K562 (cell line): ENCODE results near the gene SLC35D3. TPM values are rescaled to one million over a fixed set of nuclear protein-coding genes. Genes with fewer than 3 reads are reported as not detected.

ENCODE experiments used
- ATAC-seq: fragments of 200-7000 bp; cut with Tn5 transposase; 3 replicates; pipeline ENCODE4 v1.9.1; 2020; ENCODE audit warnings: moderate library complexity
- BruUV-seq: library from RNA; stranded (reverse); fragments of 400-500 nt; replicated peaks from 2 replicates; lab custom pipeline; 2021; lab: Mats Ljungman, UMichigan
- CTCF ChIA-PET: fragments of 300-600 bp; formaldehyde crosslinking; extraction: SDS; loops from one replicate; lab custom pipeline; 2021; ENCODE audit warnings: low intra/inter-chr PET ratio; lab: Yijun Ruan, JAX
- POLR2A ChIA-PET: fragments of 300-600, 350-650 bp; sonication (Branson Sonifier 250); formaldehyde crosslinking; extraction: SDS; loops from one replicate; lab custom pipeline; 2021; ENCODE audit warnings: antibody characterized with exemption, inconsistent platforms; lab: Yijun Ruan, JAX
- DNase-seq, 4 experiments: peaks; one replicate each; pipeline versions ENCODE4 v3.0.0 to v3.0.0-alpha.2; 2011 to 2018; ENCODE audit warnings: low spot score in 3 of 4, mixed read lengths in 3 of 4; ENCODE audit errors: extremely low read depth in 1 of 4
- FAIRE-seq: peaks from 2 replicates; lab custom pipeline; 2011; peaks lifted over from hg19 to GRCh38; lab: Jason Lieb, UNC
- H2AFZ ChIP-seq: 2 replicates; pipeline ENCODE4 v1.6.0; 2011; ENCODE audit warnings: low read depth, low read length, control low read depth, inconsistent platforms
- H3K27ac ChIP-seq: fragments of 200-600 bp; 3 replicates; pipeline ENCODE4 v1.8.0; 2011; ENCODE audit warnings: low read depth, mild to moderate bottlenecking, control low read depth, inconsistent platforms, low read length, moderate library complexity, mixed read lengths; ENCODE audit errors: extremely low read depth
- H3K27me3 ChIP-seq, 2 experiments: fragments of 300-600 bp in 1 of 2; 2 replicates in 1 of 2; 3 replicates in 1 of 2; pipeline versions ENCODE4 v1.6.0 to v1.8.0; 2011; ENCODE audit warnings: inconsistent platforms in 2 of 2, low read length in 2 of 2, mild to moderate bottlenecking in 1 of 2, mixed read lengths in 1 of 2, moderate library complexity in 1 of 2; ENCODE audit not compliant: control insufficient read depth in 2 of 2, insufficient read depth in 2 of 2
- H3K36me3 ChIP-seq: fragments of 300-600 bp; 3 replicates; pipeline ENCODE4 v1.8.0; 2011; ENCODE audit warnings: mild to moderate bottlenecking, low read length, inconsistent platforms; ENCODE audit not compliant: control insufficient read depth, insufficient read depth
- H3K4me1 ChIP-seq, 2 experiments: fragments of 200-600 bp in 1 of 2; replicated peaks in 1 of 2; 2 replicates in 1 of 2; 3 replicates in 1 of 2; pipeline versions ENCODE4 v1.5.1 to v1.8.0; 2011; ENCODE audit warnings: inconsistent platforms in 2 of 2, low read length in 2 of 2, mild to moderate bottlenecking in 1 of 2, mixed read lengths in 1 of 2, moderate library complexity in 1 of 2; ENCODE audit not compliant: control insufficient read depth in 2 of 2, insufficient read depth in 2 of 2
- H3K4me2 ChIP-seq: 2 replicates; pipeline ENCODE4 v1.6.1; 2011; ENCODE audit warnings: low read length, control low read depth, inconsistent platforms, mixed read lengths; ENCODE audit not compliant: insufficient read depth
- H3K4me3 ChIP-seq: fragments of 200-600 bp; sonication (generic), shearing (Covaris generic); 2 replicates; pipeline ENCODE4 v1.5.1; 2016; ENCODE audit warnings: control low read depth, inconsistent platforms
- H3K79me2 ChIP-seq: fragments of 200-600 bp; 3 replicates; pipeline ENCODE4 v1.8.0; 2011; ENCODE audit warnings: low read length, inconsistent platforms; ENCODE audit not compliant: control insufficient read depth, insufficient read depth
- H3K9ac ChIP-seq, 2 experiments: 2 replicates each; pipeline versions ENCODE4 v1.6.0 to v1.6.1; 2011; ENCODE audit warnings: low read depth in 2 of 2, low read length in 2 of 2, control low read depth in 1 of 2, inconsistent platforms in 1 of 2, mild to moderate bottlenecking in 1 of 2, mixed read lengths in 1 of 2; ENCODE audit not compliant: insufficient read depth in 1 of 2
- H3K9me1 ChIP-seq: one replicate; pipeline ENCODE4 v1.6.0; 2011; ENCODE audit warnings: inconsistent platforms, mild to moderate bottlenecking, low read length, moderate library complexity; ENCODE audit not compliant: control insufficient read depth, insufficient read depth
- H3K9me3 ChIP-seq: replicated peaks from 2 replicates; pipeline ENCODE4 v1.5.1; 2011; ENCODE audit warnings: low read depth, low read length, inconsistent platforms; ENCODE audit not compliant: control insufficient read depth, insufficient read depth
- H4K20me1 ChIP-seq: replicated peaks from 2 replicates; pipeline ENCODE4 v1.6.1; 2011; ENCODE audit warnings: low read length, inconsistent platforms, mixed read lengths; ENCODE audit not compliant: control insufficient read depth, insufficient read depth
- BMI1 ChIP-seq: fragments of 150-350 bp; IDR thresholded peaks from 2 replicates; pipeline ENCODE4 v1.6.1; 2014; ENCODE audit warnings: low read length
- CREB3L1 ChIP-seq: fragments of 450-650 bp; IDR thresholded peaks from 2 replicates; pipeline ENCODE4 v1.6.1; 2014; ENCODE audit warnings: low read depth, mild to moderate bottlenecking, moderate library complexity, borderline replicate concordance
- HDAC2 ChIP-seq: fragments of 450-650 bp; IDR thresholded peaks from 2 replicates; pipeline ENCODE4 v1.6.1; 2016; ENCODE audit warnings: mild to moderate bottlenecking
- NFXL1 ChIP-seq: fragments of 450-650 bp; formaldehyde crosslinking; IDR thresholded peaks from 2 replicates; pipeline ENCODE4 v1.4.0; 2021; ENCODE audit warnings: mild to moderate bottlenecking
- PTRF ChIP-seq: fragments of 450-650 bp; IDR thresholded peaks from 2 replicates; pipeline ENCODE4 v1.6.1; 2016; ENCODE audit warnings: mild to moderate bottlenecking, missing genetic modification characterization, missing compliant biosample characterization
- RBFOX2 ChIP-seq: fragments of 200-400 bp; formaldehyde crosslinking; IDR thresholded peaks from 2 replicates; pipeline ENCODE4 v1.6.1; 2017; ENCODE audit warnings: low read depth, mild to moderate bottlenecking, low read length, moderate library complexity
- SMAD4 ChIP-seq: fragments of 250-450 bp; sonication (Bioruptor Pico); conservative IDR thresholded peaks from 2 replicates; pipeline ENCODE4 v1.8.0; 2021; ENCODE audit warnings: inconsistent platforms, mild to moderate bottlenecking, moderate library complexity
- SRSF3 ChIP-seq: fragments of 200-400 bp; formaldehyde crosslinking; IDR thresholded peaks from 2 replicates; pipeline ENCODE4 v1.6.1; 2016; ENCODE audit warnings: mild to moderate bottlenecking, low read length, moderate library complexity; ENCODE audit not compliant: insufficient read depth
- TOE1 ChIP-seq, 2 experiments: fragments of 450-650 bp in 1 of 2; sonication (generic) in 1 of 2; formaldehyde crosslinking in 1 of 2; IDR thresholded peaks; 2 replicates each; pipeline versions ENCODE4 v1.7.1 to v1.8.0; 2016 to 2022; ENCODE audit warnings: borderline replicate concordance in 2 of 2, mild to moderate bottlenecking in 2 of 2, antibody characterized with exemption in 1 of 2, inconsistent platforms in 1 of 2, low read depth in 1 of 2, missing genetic modification reagents in 1 of 2, moderate library complexity in 1 of 2
- UBTF ChIP-seq, 2 experiments: IDR thresholded peaks; 2 replicates each; pipeline ENCODE4 v1.6.1; 2012; ENCODE audit warnings: improper control_type of control experiment in 2 of 2, low read depth in 2 of 2, low read length in 2 of 2, borderline replicate concordance in 1 of 2
- ZBTB17 ChIP-seq: fragments of 450-650 bp; formaldehyde crosslinking; IDR thresholded peaks from 2 replicates; pipeline ENCODE4 v1.4.0; 2020; ENCODE audit warnings: mild to moderate bottlenecking
- ZNF134 ChIP-seq: fragments of 250-450 bp; sonication (Bioruptor Pico); conservative IDR thresholded peaks from 2 replicates; pipeline ENCODE4 v1.4.0; 2020
- ZNF583 ChIP-seq: fragments of 250-450 bp; sonication (Bioruptor Pico); IDR thresholded peaks from 2 replicates; pipeline ENCODE4 v1.4.0; 2020
- ZNF780A ChIP-seq: fragments of 250-450 bp; sonication (Bioruptor Pico); IDR thresholded peaks from 2 replicates; pipeline ENCODE4 v1.5.0; 2021; ENCODE audit warnings: mild to moderate bottlenecking
- whole genome bisulfite sequencing: fragments of 100-300 bp; shearing (Covaris generic); methylation state at CpG from one replicate; pipeline ENCODE4 v1.1.6; 2016; ENCODE audit warnings: low coverage, mixed read lengths; ENCODE audit not compliant: insufficient coverage; ENCODE audit errors: missing lambda C conversion rate; 5-methylcytosine and 5-hydroxymethylcytosine counted together
- in situ Hi-C: fragments of 300-500 bp; cut with MboI; formaldehyde crosslinking; loops from 4 replicates; pipeline ENCODE4 v1.15.0; 2018; ENCODE audit warnings: inconsistent platforms, mixed read lengths
- intact Hi-C: fragments of 100-400 bp; cut with micrococcal nuclease; formaldehyde crosslinking; loops from 2 replicates; pipeline ENCODE4 v1.14.2; 2022
- polyA plus RNA-seq, 8 experiments: library from polyadenylated mRNA; depleted of rRNA in 4 of 8; stranded (reverse) in 5 of 8; unstranded in 3 of 8; fragments of >200 nt; fragmentation: Nextera tagmentation in 2 of 8; fragmentation: Illumina TruSeq in 1 of 8; extraction: Ambion mirVana in 2 of 8; extraction: Trizol in 1 of 8; gene quantifications; 2 replicates each; pipeline versions ENCODE4 v1.2.1 to v1.2.3, GENCODE V29; 2011 to 2014; ENCODE audit warnings: inconsistent platforms in 1 of 8, missing spikeins in 1 of 8
- total RNA-seq, 7 experiments: library from RNA; depleted of rRNA in 6 of 7; stranded (reverse); fragments of >200 nt in 6 of 7; fragmentation: Illumina TruSeq in 2 of 7; extraction: Trizol in 2 of 7; gene quantifications; 2 replicates each; pipeline versions ENCODE4 v1.2.1 to v1.2.3, GENCODE V29; 2011 to 2021; ENCODE audit warnings: low replicate concordance in 1 of 7

SLC35D3 gene
- total and polyA plus RNA-seq, 9 of the 15 experiments (the other 6 are each of a cell fraction or from before 2014, with no cell fraction given), result not detected

GRCh38 chr6:136923954-136924673 lies 2.0 kb downstream of the SLC35D3 start:
- Histone ChIP-seq H2AFZ (no peak overlapping the region), H3K27ac (no peak overlapping the region), H3K4me3 (no peak overlapping the region), H3K79me2 (no peaks in the 10 kb centered on the region), H3K9me1 (no peaks in the 10 kb centered on the region), H3K9ac (no peak overlapping the region), H3K4me2 (no peak overlapping the region), H3K27me3 (peaks cover 7 to 45% of the 10 kb centered on the region in 2 experiments; a peak in 3 of 5 replicates), H3K9me3 (no peaks in the 10 kb centered on the region), H3K36me3 (no peaks in the 10 kb centered on the region), H3K4me1 (peaks cover 0 to 31% of the 10 kb centered on the region in 2 experiments; a peak in 2 of 5 replicates), H4K20me1 (no peaks in the 10 kb centered on the region)
- POLR2A ChIA-PET, result no interaction called here
- ATAC-seq (no peak), FAIRE-seq (no peak), DNase-seq (no peak)
- in situ Hi-C loops, result no loop called here
- 41% methylated on average over 40 of the region's 40 CpGs for WGBS
- CTCF ChIA-PET, result no interaction called here
- intact Hi-C loops, result loop anchor here (10.0 kb wide), 2 partner anchors 339 to 369 kb away; partner anchors contain the start of gene MAP7
- BruUV-seq, result no TSS peak
- TF ChIP-seq SMAD4, result no peak
- TF ChIP-seq UBTF (IDR thresholded peaks at IDR 0.05; ENCODE audit: borderline replicate concordance in 1 of 2, low read depth in 2 of 2, low read length in 2 of 2), result no peak
- TF ChIP-seq ZNF780A (CRISPR knock-in tag), result no peak
- TF ChIP-seq ZBTB17 (CRISPR knock-in tag), result no peak
- no peak for TF ChIP-seq BMI1
- no peak for TF ChIP-seq RBFOX2
- no peak for TF ChIP-seq CREB3L1
- TF ChIP-seq ZNF583 (CRISPR knock-in tag), result no peak
- no peak for TF ChIP-seq HDAC2
- no peak for TF ChIP-seq PTRF (tag)
- no peak for TF ChIP-seq TOE1 (IDR thresholded peaks at IDR 0.05; ENCODE audit: borderline replicate concordance)
- TF ChIP-seq TOE1 (CRISPR knock-in tag; IDR thresholded peaks at IDR 0.05; ENCODE audit: borderline replicate concordance, low read depth), result no peak
- no peak for TF ChIP-seq ZNF134
- no peak for TF ChIP-seq NFXL1 (CRISPR knock-in tag)
- TF ChIP-seq SRSF3, result no peak
